Upper lobe of left lung (tissue), 6 donors: ENCODE data around the gene PIP4K2C. TPM values are rescaled to one million over a fixed set of nuclear protein-coding genes. Genes with fewer than 3 reads are reported as not detected.

Experiments
- ATAC-seq, 2 donors: fragments of 200-7000 bp; cut with Tn5 transposase; one replicate each; pipeline ENCODE4 v1.9.1; 2022; ENCODE audit warnings: mild to moderate bottlenecking in 2 of 2, moderate library complexity in 2 of 2; ENCODE audit not compliant: low FRiP score in 2 of 2
- DNase-seq, 2 donors: peaks; one replicate each; pipeline ENCODE4 v3.0.0-alpha.2; 2019 to 2020
- H3K27ac ChIP-seq, 4 donors: fragments of 200-600 bp; sonication (generic); one replicate each; pipeline ENCODE4 v1.5.1; 2016 to 2019
- H3K27me3 ChIP-seq, 4 donors: fragments of 200-600 bp; sonication (generic); one replicate each; pipeline ENCODE4 v1.5.1; 2017 to 2019
- H3K36me3 ChIP-seq, 4 donors: fragments of 200-600 bp; sonication (generic); one replicate each; pipeline ENCODE4 v1.5.1; 2016 to 2019
- H3K4me1 ChIP-seq, 4 donors: fragments of 200-600 bp; sonication (generic); one replicate each; pipeline ENCODE4 v1.5.1; 2018 to 2019
- H3K4me3 ChIP-seq, 4 donors: fragments of 200-600 bp; sonication (generic); one replicate each; pipeline ENCODE4 v1.5.1; 2017 to 2019; ENCODE audit warnings: mild to moderate bottlenecking in 2 of 4, moderate library complexity in 1 of 4
- H3K9me3 ChIP-seq, 4 donors: fragments of 200-600 bp; sonication (generic); one replicate each; pipeline ENCODE4 v1.5.1; 2018 to 2019
- EP300 ChIP-seq, 4 donors: sonication (generic); formaldehyde crosslinking; IDR thresholded peaks; one replicate each; pipeline ENCODE4 v1.5.1; 2017; ENCODE audit warnings: antibody characterized with exemption in 4 of 4, control low read depth in 2 of 4
- POLR2A ChIP-seq, 4 donors: fragments of 450-650 bp; IDR thresholded peaks; one replicate each; pipeline ENCODE4 v1.5.1; 2016 to 2017; ENCODE audit warnings: antibody characterized with exemption in 4 of 4, mild to moderate bottlenecking in 2 of 4
- POLR2AphosphoS5 ChIP-seq, 2 donors: sonication (generic); formaldehyde crosslinking; IDR thresholded peaks; one replicate each; pipeline ENCODE4 v1.5.1; 2017; ENCODE audit warnings: antibody characterized with exemption in 2 of 2
- WGBS, 2 donors: methylation state at CpG; one replicate each; pipeline ENCODE4 v1.1.5; 2017 to 2018; 5-methylcytosine and 5-hydroxymethylcytosine counted together
- total RNA-seq, 6 donors: library from RNA; depleted of rRNA in 4 of 6; stranded (reverse); fragments of >200 nt in 4 of 6; gene quantifications; one replicate each; pipeline versions ENCODE4 v1.1.0 to v1.2.1, GENCODE V29; 2016 to 2021
- TF ChIP-seq, protein P1 (sequence below), 6 experiments: fragments of 450-650 bp in 4 of 6; fragments of 200-600 bp in 2 of 6; sonication (generic) in 2 of 6; IDR thresholded peaks; one replicate each; pipeline ENCODE4 v1.5.1; 2016 to 2019; ENCODE audit warnings: antibody characterized with exemption in 6 of 6
- donor health status: DM: no; HTN: no; CAD: no; lungs with moderate emphysema.
- donor health status: DM: no; HTN: yes; CAD: no; lungs with severe emphysema.

PIP4K2C gene
- total RNA-seq, 6 donors from 2014 or later: 13.4 to 56.7 (median 30.7) TPM

- Histone ChIP-seq H3K9me3 (no peaks in the 10 kb centered on the region), H3K36me3 (no peaks in the 10 kb centered on the region), H3K4me3 (peak overlapping the region in 1 of 4 donors; percentile 18), H3K27ac (no peak overlapping the region), H3K27me3 (peaks cover 0 to 47% (median 18%) of the 10 kb centered on the region in 4 donors), H3K4me1 (peaks cover 14 to 31% (median 25%) of the 10 kb centered on the region in 4 donors)
- DNase-seq: peak; percentile 54 to 87
- TF ChIP-seq POLR2AphosphoS5 (IDR thresholded peaks at IDR 0.05): no peak
- TF ChIP-seq POLR2A (IDR thresholded peaks at IDR 0.05): no peak
- TF ChIP-seq, protein P1, sequence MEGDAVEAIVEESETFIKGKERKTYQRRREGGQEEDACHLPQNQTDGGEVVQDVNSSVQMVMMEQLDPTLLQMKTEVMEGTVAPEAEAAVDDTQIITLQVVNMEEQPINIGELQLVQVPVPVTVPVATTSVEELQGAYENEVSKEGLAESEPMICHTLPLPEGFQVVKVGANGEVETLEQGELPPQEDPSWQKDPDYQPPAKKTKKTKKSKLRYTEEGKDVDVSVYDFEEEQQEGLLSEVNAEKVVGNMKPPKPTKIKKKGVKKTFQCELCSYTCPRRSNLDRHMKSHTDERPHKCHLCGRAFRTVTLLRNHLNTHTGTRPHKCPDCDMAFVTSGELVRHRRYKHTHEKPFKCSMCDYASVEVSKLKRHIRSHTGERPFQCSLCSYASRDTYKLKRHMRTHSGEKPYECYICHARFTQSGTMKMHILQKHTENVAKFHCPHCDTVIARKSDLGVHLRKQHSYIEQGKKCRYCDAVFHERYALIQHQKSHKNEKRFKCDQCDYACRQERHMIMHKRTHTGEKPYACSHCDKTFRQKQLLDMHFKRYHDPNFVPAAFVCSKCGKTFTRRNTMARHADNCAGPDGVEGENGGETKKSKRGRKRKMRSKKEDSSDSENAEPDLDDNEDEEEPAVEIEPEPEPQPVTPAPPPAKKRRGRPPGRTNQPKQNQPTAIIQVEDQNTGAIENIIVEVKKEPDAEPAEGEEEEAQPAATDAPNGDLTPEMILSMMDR (IDR thresholded peaks at IDR 0.05): no peak
- no peak for TF ChIP-seq EP300 (IDR thresholded peaks at IDR 0.05)
- ATAC-seq: peak in 1 of 2 donors; percentile 2
- WGBS, 2 donors: 17 to 43% methylated on average over 20 to 42 of the region's 46 CpGs
Measured at GRCh38 chr12:57619434-57620244, 28.6 kb downstream of the PIP4K2C start.

GRCh38 chr12:57620245-57620935 lies 29.4 kb downstream of the PIP4K2C start:
- 35 to 61% methylated on average over 8 to 13 of the region's 13 CpGs for WGBS, 2 donors
- no peak overlapping the region for H3K4me3 ChIP-seq
- peaks cover 14 to 31% (median 25%) of the 10 kb centered on the region in 4 donors for H3K4me1 ChIP-seq
- DNase-seq (no peak), ATAC-seq (no peak)
- no peak overlapping the region for H3K27ac ChIP-seq
- no peaks in the 10 kb centered on the region for H3K36me3 ChIP-seq
- TF ChIP-seq POLR2A (IDR thresholded peaks at IDR 0.05) (no peak), POLR2AphosphoS5 (IDR thresholded peaks at IDR 0.05) (no peak), EP300 (IDR thresholded peaks at IDR 0.05) (no peak)
- TF ChIP-seq, protein P1 (IDR thresholded peaks at IDR 0.05): no peak
- H3K9me3 ChIP-seq: no peaks in the 10 kb centered on the region
- H3K27me3 ChIP-seq: peaks cover 0 to 53% (median 18%) of the 10 kb centered on the region in 4 donors

DNA sequence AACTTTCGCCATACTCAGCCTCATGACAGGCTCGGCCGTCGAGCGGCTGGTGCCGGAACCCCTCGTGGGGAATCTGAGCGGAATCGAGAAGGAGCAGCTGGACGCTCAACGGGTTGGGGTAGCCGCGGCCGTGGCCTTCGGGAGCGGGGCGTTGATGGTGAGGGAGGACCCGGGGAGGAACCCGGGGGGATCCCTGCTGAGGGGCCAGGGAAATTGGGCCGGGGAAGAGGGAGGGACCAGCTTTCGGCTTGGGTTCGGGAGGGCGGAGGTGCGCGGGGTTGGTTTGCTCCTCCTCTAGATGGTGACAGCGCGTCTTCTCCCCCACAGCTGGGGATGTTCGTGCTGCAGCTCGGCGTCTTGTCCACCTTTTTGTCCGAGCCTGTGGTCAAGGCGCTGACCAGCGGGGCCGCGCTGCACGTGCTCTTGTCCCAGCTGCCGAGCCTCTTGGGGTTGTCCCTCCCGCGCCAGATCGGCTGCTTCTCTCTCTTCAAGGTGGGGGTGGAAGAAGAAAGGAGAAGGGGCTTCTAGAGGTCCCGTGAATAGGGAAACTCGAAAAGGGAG lies 30.0 kb downstream of the PIP4K2C start:
- Histone ChIP-seq H3K4me1 (peaks cover 14 to 31% (median 25%) of the 10 kb centered on the region in 4 donors), H3K9me3 (no peaks in the 10 kb centered on the region), H3K4me3 (peak overlapping the region in 3 of 4 donors; percentile 30 to 50 (median 42)), H3K27ac (no peak overlapping the region), H3K27me3 (peaks cover 0 to 59% (median 21%) of the 10 kb centered on the region in 4 donors), H3K36me3 (no peaks in the 10 kb centered on the region)
- WGBS, 2 donors: 6 to 10% methylated on average over 26 of the region's 42 CpGs
- no peak for TF ChIP-seq POLR2A (IDR thresholded peaks at IDR 0.05)
- no peak for TF ChIP-seq EP300 (IDR thresholded peaks at IDR 0.05)
- no peak for TF ChIP-seq POLR2AphosphoS5 (IDR thresholded peaks at IDR 0.05)
- TF ChIP-seq, protein P1 (IDR thresholded peaks at IDR 0.05): no peak
- peak in 1 of 2 donors; percentile 39 for ATAC-seq
- peak in 1 of 2 donors; percentile 86 for DNase-seq

GRCh38 chr12:57621497-57622292 lies 30.7 kb downstream of the PIP4K2C start:
- H3K4me1 ChIP-seq: peaks cover 14 to 31% (median 25%) of the 10 kb centered on the region in 4 donors
- no peaks in the 10 kb centered on the region for H3K9me3 ChIP-seq
- H3K27ac ChIP-seq: no peak overlapping the region
- peak overlapping the region; percentile 13 to 50 (median 36) for H3K4me3 ChIP-seq
- peaks cover 0 to 65% (median 25%) of the 10 kb centered on the region in 4 donors for H3K27me3 ChIP-seq
- peak; percentile 52 to 86 for ATAC-seq
- DNase-seq: peak in 1 of 2 donors; percentile 92
- WGBS, 2 donors: 1 to 4% methylated on average over 16 to 46 of the region's 49 CpGs
- H3K36me3 ChIP-seq: no peaks in the 10 kb centered on the region
- TF ChIP-seq POLR2A (IDR thresholded peaks at IDR 0.05): no peak
- TF ChIP-seq, protein P1 (IDR thresholded peaks at IDR 0.05): peak; percentile 86 to 94 (median 92)
- no peak for TF ChIP-seq EP300 (IDR thresholded peaks at IDR 0.05)
- TF ChIP-seq POLR2AphosphoS5 (IDR thresholded peaks at IDR 0.05): no peak
